Trophoblast cell (in vitro differentiated cells and primary cell): Measurements from ENCODE around the gene SPATC1L.
"Not testable (repeated sequence)": the region's sequence is repeated elsewhere in the genome, so short reads cannot be mapped to it uniquely, and the experiment has no call there.

Experiments
- DNase-seq, 2 donors: peaks; one replicate each; pipeline ENCODE4 v3.0.0-alpha.2; 2016
- H2AFZ ChIP-seq: 2 replicates; pipeline ENCODE4 v1.6.1; 2013; ENCODE audit warnings: low read length, moderate library complexity, mild to moderate bottlenecking; ENCODE audit not compliant: insufficient read depth, poor library complexity
- H2AK5ac ChIP-seq: 2 replicates; pipeline ENCODE4 v1.6.1; 2013; ENCODE audit warnings: mild to moderate bottlenecking, low read length
- H2BK120ac ChIP-seq: 2 replicates; pipeline ENCODE4 v1.6.1; 2013; ENCODE audit warnings: low read length, mild to moderate bottlenecking, moderate library complexity; ENCODE audit not compliant: insufficient read depth, poor library complexity
- H2BK12ac ChIP-seq: 2 replicates; pipeline ENCODE4 v1.6.1; 2013; ENCODE audit warnings: mild to moderate bottlenecking, low read length, moderate library complexity
- H2BK5ac ChIP-seq: 2 replicates; pipeline ENCODE4 v1.6.1; 2013; ENCODE audit warnings: low read length, low read depth, moderate library complexity, mild to moderate bottlenecking; ENCODE audit not compliant: poor library complexity
- H3K14ac ChIP-seq: 2 replicates; pipeline ENCODE4 v1.6.1; 2013; ENCODE audit warnings: mild to moderate bottlenecking, low read length
- H3K18ac ChIP-seq: 2 replicates; pipeline ENCODE4 v1.6.1; 2013; ENCODE audit warnings: mild to moderate bottlenecking, low read length
- H3K23ac ChIP-seq: 2 replicates; pipeline ENCODE4 v1.6.1; 2013; ENCODE audit warnings: low read length
- H3K27ac ChIP-seq: 2 replicates; pipeline ENCODE4 v1.5.1; 2013; ENCODE audit warnings: low read depth, mild to moderate bottlenecking, inconsistent platforms, low read length, moderate library complexity
- H3K27me3 ChIP-seq: 2 replicates; pipeline ENCODE4 v1.6.1; 2013; ENCODE audit warnings: inconsistent platforms, mild to moderate bottlenecking, low read length, moderate library complexity; ENCODE audit not compliant: insufficient read depth
- H3K36me3 ChIP-seq, 2 experiments: 1 replicate in 1 of 2; 2 replicates in 1 of 2; pipeline ENCODE4 v1.6.1; 2013; ENCODE audit warnings: low read length in 2 of 2, mild to moderate bottlenecking in 2 of 2, moderate library complexity in 1 of 2; ENCODE audit not compliant: insufficient read depth in 2 of 2, control insufficient read depth in 1 of 2
- H3K4ac ChIP-seq: 2 replicates; pipeline ENCODE4 v1.6.1; 2013; ENCODE audit warnings: low read depth, mild to moderate bottlenecking, low read length, moderate library complexity
- H3K4me1 ChIP-seq, 2 experiments: 1 replicate in 1 of 2; 2 replicates in 1 of 2; pipeline ENCODE4 v1.6.1; 2013; ENCODE audit warnings: low read length in 2 of 2, mild to moderate bottlenecking in 2 of 2, moderate library complexity in 1 of 2; ENCODE audit not compliant: insufficient read depth in 2 of 2, control insufficient read depth in 1 of 2
- H3K4me2 ChIP-seq: 2 replicates; pipeline ENCODE4 v1.6.1; 2013; ENCODE audit warnings: inconsistent platforms, mild to moderate bottlenecking, low read length, moderate library complexity
- H3K4me3 ChIP-seq: 2 replicates; pipeline ENCODE4 v1.5.1; 2013; ENCODE audit warnings: mild to moderate bottlenecking, low read depth, low read length, inconsistent platforms
- H3K79me1 ChIP-seq: one replicate; pipeline ENCODE4 v1.6.1; 2013; ENCODE audit warnings: low read length
- H3K79me2 ChIP-seq: 2 replicates; pipeline ENCODE4 v1.6.1; 2013; ENCODE audit warnings: low read length, mild to moderate bottlenecking; ENCODE audit not compliant: control insufficient read depth, insufficient read depth, poor library complexity
- H3K9ac ChIP-seq: 2 replicates; pipeline ENCODE4 v1.6.1; 2013; ENCODE audit warnings: mild to moderate bottlenecking, low read length
- H3K9me3 ChIP-seq: 2 replicates; pipeline ENCODE4 v1.6.1; 2013; ENCODE audit warnings: low read depth, mild to moderate bottlenecking, control low read depth, inconsistent platforms, low read length; ENCODE audit not compliant: insufficient read depth
- H4K12ac ChIP-seq: 2 replicates; pipeline ENCODE4 v1.6.1; 2013; ENCODE audit warnings: low read depth, mild to moderate bottlenecking, low read length, moderate library complexity
- H4K8ac ChIP-seq: 2 replicates; pipeline ENCODE4 v1.6.1; 2013; ENCODE audit warnings: low read depth, mild to moderate bottlenecking, low read length, moderate library complexity
- H4K91ac ChIP-seq: one replicate; pipeline ENCODE4 v1.6.1; 2013; ENCODE audit warnings: low read depth, mild to moderate bottlenecking, low read length, moderate library complexity
- WGBS: extraction: QIAGEN DNeasy Blood & Tissue Kit; methylation state at CpG from one replicate; pipeline ENCODE4 v1.1.7; 2013; ENCODE audit warnings: missing lambda C conversion rate; ENCODE audit not compliant: insufficient read length, insufficient coverage; ENCODE audit errors: extremely low coverage; 5-methylcytosine and 5-hydroxymethylcytosine counted together

SPATC1L gene

DNA sequence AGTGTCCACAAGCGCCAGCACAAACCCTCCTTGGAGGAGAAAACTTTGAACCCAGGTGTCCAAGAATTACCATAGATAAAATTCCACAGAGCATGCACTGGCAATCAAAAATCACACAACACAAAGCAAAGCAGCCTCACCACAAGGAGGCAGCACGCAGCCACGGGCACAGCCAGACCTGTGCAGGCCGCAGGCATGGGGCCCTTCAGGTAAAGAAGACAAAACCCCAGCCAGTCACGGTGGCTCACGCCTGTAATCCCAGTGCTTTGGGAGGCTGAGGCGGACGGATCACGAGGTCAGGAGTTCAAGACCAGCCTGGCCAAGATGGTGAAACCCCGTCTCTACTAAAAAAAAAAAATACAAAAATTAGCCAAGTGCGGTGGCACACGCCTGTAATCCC lies 36.8 kb downstream of the SPATC1L start:
- not testable (repeated sequence) for H3K9ac ChIP-seq, H3K27me3 ChIP-seq, H3K18ac ChIP-seq, H3K36me3 ChIP-seq, H4K8ac ChIP-seq, H4K91ac ChIP-seq, H3K9me3 ChIP-seq, H3K79me2 ChIP-seq, H3K23ac ChIP-seq, H3K4ac ChIP-seq, H2BK5ac ChIP-seq, H3K4me1 ChIP-seq, H2AFZ ChIP-seq, H3K14ac ChIP-seq, H2AK5ac ChIP-seq, H3K4me3 ChIP-seq
- Histone ChIP-seq H3K4me2 (peak overlapping the region; percentile 42), H3K27ac (peak overlapping the region; percentile 66), H4K12ac (peak overlapping the region; percentile 25), H2BK12ac (peak overlapping the region; percentile 65), H2BK120ac (peak overlapping the region; percentile 46), H3K79me1 (peaks cover 12% of the 10 kb centered on the region)
- DNase-seq: peak; percentile 53 to 60
- no CpG with 5 or more reads among the region's 12 CpGs for WGBS

DNA sequence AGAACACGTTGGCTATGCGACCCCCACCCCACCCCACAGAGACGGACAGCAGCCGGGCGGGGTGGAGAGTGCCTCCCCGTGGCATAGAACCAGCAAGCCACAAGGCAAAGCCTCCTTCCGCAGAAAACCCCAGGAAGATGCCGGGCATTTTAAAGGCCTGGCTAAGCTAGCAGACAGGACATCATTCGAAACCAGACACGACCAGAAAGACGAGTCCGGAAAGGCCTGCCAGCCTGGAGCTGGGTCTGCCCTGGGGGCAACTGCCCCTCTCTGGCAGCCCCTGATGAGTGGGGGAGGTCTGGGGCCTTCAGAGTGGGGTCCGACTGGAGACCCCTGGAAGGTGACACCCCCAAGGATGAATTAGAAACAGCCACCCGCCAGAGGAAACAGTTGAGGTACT lies 37.4 kb downstream of the SPATC1L start:
- Histone ChIP-seq H4K8ac (peak overlapping the region; percentile 45), H3K14ac (no peak overlapping the region), H3K4ac (no peak overlapping the region), H3K4me2 (peak overlapping the region; percentile 42), H3K9me3 (no peaks in the 10 kb centered on the region), H4K12ac (no peak overlapping the region), H2BK12ac (no peak overlapping the region), H2BK5ac (peak overlapping the region; percentile 66), H3K4me3 (no peak overlapping the region), H3K18ac (no peak overlapping the region), H4K91ac (peak overlapping the region; percentile 78), H2AK5ac (no peak overlapping the region), H2BK120ac (no peak overlapping the region), H2AFZ (no peak overlapping the region), H3K9ac (no peak overlapping the region), H3K27ac (peak overlapping the region; percentile 66), H3K23ac (no peak overlapping the region), H3K4me1 (peaks cover 6 to 7% of the 10 kb centered on the region in 2 experiments), H3K79me2 (no peaks in the 10 kb centered on the region), H3K27me3 (no peaks in the 10 kb centered on the region), H3K79me1 (peaks cover 12% of the 10 kb centered on the region), H3K36me3 (no peaks in the 10 kb centered on the region)
- DNase-seq: peak in 1 of 2 donors; percentile 23
- WGBS: no CpG with 5 or more reads among the region's 14 CpGs

DNA sequence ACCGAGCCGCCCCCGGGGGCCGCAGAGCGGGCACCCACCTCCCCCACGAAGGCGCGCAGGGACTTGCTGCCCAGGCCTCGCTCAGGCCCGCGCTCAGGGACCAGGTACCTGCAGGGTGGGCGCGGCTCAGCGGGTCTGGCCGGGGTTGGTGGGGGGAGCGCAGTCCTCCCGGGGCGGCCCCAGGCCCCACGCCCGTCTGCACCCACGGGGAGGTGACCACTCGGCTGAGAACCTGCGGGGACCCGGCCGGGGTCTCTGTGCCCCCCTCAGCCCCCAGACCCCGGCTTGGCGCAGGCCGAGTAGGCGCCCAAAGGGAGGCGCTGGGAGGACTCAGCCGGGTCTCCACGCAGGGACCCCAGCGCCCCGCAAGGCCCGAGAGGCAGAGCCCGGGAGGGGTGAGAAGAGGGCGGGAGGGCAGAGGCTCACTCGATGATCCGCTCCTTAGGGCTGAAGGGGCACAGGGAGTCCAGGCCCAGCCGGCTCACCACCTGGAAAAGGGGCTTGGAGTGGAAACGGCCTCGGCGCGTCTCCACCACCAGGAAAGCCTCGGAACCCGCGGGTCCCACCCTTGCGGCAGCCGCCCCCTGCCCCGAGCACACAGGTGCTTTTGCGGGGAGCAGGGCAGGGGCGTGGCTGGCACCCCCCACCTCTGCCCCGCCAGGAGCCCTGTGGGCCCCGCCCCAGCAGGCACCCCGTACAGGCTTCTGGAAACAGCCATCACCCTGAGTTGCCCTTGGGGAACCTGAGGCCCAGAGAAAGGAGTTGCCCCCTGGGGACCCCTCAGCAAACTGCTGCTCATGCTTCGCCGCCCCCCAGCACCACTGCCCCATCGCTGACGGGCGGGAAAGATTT lies 38.2 kb downstream of the SPATC1L start:
- Histone ChIP-seq H3K4me1 (peaks cover 6 to 7% of the 10 kb centered on the region in 2 experiments), H2AK5ac (peak overlapping the region; percentile 30), H3K27ac (peak overlapping the region; percentile 66), H3K18ac (no peak overlapping the region), H2AFZ (no peak overlapping the region), H3K23ac (no peak overlapping the region), H3K4me2 (no peak overlapping the region), H3K9me3 (no peaks in the 10 kb centered on the region), H3K14ac (no peak overlapping the region), H3K36me3 (no peaks in the 10 kb centered on the region), H2BK5ac (no peak overlapping the region), H3K79me2 (no peaks in the 10 kb centered on the region), H3K79me1 (peaks cover 12% of the 10 kb centered on the region), H2BK120ac (peak overlapping the region; percentile 60), H4K12ac (no peak overlapping the region), H3K4me3 (no peak overlapping the region), H3K9ac (no peak overlapping the region), H3K4ac (no peak overlapping the region), H4K8ac (peak overlapping the region; percentile 50), H3K27me3 (no peaks in the 10 kb centered on the region), H2BK12ac (peak overlapping the region; percentile 58), H4K91ac (peak overlapping the region; percentile 78)
- no CpG with 5 or more reads among the region's 60 CpGs for WGBS
- DNase-seq: no peak

DNA sequence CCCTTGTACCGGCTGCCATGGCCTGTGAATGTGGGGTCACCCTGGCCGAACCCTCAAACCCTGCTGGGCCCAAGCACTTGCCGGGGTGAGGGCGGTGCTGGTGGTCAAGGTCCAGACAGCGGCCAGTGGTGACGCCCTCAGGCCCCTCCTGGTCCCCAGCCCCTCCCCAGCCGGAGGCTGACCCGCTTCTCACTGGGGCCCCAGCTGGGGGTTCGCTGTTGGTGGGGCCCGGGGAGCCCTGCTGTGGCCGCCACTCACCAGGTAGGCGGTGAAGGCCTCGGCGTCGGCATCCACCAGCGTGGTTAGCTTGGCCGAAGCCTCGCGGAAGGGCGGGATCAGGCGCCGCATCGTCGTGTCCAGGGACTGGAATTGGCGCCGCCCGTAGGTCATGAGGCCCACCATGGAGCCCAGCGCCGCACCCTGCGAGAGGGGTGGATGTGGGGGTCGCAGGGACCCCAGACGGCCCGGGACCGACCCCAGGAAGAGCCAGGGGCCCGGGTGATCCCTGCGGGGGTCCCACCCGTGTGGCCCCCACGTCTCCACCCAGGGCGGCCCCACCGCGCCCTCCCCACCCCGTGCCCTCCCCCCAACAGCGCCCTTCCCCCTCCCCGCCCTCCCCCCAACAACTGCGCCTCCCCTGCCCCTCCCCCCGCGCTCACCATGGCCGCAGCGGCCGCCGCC lies 39.0 kb downstream of the SPATC1L start:
- no peak overlapping the region for H2BK120ac ChIP-seq
- H2AFZ ChIP-seq: no peak overlapping the region
- no peaks in the 10 kb centered on the region for H3K9me3 ChIP-seq
- no peak overlapping the region for H3K14ac ChIP-seq
- H3K27me3 ChIP-seq: no peaks in the 10 kb centered on the region
- H3K4me2 ChIP-seq: no peak overlapping the region
- no peak overlapping the region for H3K23ac ChIP-seq
- H2AK5ac ChIP-seq: peak overlapping the region; percentile 84
- no peaks in the 10 kb centered on the region for H3K79me2 ChIP-seq
- H3K4ac ChIP-seq: no peak overlapping the region
- no CpG with 5 or more reads among the region's 51 CpGs for WGBS
- H3K4me3 ChIP-seq: no peak overlapping the region
- no peak overlapping the region for H4K8ac ChIP-seq
- no peak for DNase-seq
- no peak overlapping the region for H2BK5ac ChIP-seq
- H3K36me3 ChIP-seq: no peaks in the 10 kb centered on the region
- H3K9ac ChIP-seq: no peak overlapping the region
- no peak overlapping the region for H3K18ac ChIP-seq
- H3K79me1 ChIP-seq: peaks cover 12% of the 10 kb centered on the region
- H3K27ac ChIP-seq: no peak overlapping the region
- H3K4me1 ChIP-seq: peaks cover 6 to 7% of the 10 kb centered on the region in 2 experiments
- peak overlapping the region; percentile 38 for H4K91ac ChIP-seq
- H2BK12ac ChIP-seq: peak overlapping the region; percentile 56
- no peak overlapping the region for H4K12ac ChIP-seq
